ENCODE data around the gene RSPH1.
A peak's percentile ranks its signal among the peaks of the same experiment; 100 is the strongest.

The RSPH1 gene

DNA sequence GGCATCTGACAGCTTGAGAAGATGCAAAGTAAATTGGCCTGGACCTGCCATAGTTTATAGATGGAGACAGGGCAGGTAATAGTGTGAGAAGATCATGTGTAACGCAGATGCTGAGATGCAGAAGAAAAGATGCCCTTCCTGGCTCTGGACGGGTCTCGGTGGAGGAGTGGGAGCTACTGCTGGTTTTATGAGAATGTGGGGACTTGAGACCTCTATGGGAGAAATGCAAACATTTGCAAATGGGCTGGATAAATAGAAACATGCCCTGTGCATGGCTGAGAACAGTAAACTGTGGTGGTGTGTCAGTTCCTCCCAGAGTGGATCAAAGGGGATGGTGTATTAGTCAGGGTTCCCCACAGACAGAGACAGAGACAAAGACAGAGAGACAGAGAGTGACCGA lies 70.4 kb downstream of the RSPH1 start:
- Histone ChIP-seq H3K27ac (ENCODE audit: low read depth, low read length) (no peak overlapping the region), H3K9me2 (replicated peaks; ENCODE audit: control insufficient read depth, low read length) (no peaks in the 10 kb centered on the region)
- no peak for TF ChIP-seq EZH2phosphoT487 (IDR thresholded peaks at IDR 0.05; ENCODE audit: borderline replicate concordance, low read length)
- TF ChIP-seq, protein P1, sequence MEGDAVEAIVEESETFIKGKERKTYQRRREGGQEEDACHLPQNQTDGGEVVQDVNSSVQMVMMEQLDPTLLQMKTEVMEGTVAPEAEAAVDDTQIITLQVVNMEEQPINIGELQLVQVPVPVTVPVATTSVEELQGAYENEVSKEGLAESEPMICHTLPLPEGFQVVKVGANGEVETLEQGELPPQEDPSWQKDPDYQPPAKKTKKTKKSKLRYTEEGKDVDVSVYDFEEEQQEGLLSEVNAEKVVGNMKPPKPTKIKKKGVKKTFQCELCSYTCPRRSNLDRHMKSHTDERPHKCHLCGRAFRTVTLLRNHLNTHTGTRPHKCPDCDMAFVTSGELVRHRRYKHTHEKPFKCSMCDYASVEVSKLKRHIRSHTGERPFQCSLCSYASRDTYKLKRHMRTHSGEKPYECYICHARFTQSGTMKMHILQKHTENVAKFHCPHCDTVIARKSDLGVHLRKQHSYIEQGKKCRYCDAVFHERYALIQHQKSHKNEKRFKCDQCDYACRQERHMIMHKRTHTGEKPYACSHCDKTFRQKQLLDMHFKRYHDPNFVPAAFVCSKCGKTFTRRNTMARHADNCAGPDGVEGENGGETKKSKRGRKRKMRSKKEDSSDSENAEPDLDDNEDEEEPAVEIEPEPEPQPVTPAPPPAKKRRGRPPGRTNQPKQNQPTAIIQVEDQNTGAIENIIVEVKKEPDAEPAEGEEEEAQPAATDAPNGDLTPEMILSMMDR (IDR thresholded peaks at IDR 0.05; ENCODE audit: low read depth, low read length, poor library complexity, severe bottlenecking) = no peak

DNA sequence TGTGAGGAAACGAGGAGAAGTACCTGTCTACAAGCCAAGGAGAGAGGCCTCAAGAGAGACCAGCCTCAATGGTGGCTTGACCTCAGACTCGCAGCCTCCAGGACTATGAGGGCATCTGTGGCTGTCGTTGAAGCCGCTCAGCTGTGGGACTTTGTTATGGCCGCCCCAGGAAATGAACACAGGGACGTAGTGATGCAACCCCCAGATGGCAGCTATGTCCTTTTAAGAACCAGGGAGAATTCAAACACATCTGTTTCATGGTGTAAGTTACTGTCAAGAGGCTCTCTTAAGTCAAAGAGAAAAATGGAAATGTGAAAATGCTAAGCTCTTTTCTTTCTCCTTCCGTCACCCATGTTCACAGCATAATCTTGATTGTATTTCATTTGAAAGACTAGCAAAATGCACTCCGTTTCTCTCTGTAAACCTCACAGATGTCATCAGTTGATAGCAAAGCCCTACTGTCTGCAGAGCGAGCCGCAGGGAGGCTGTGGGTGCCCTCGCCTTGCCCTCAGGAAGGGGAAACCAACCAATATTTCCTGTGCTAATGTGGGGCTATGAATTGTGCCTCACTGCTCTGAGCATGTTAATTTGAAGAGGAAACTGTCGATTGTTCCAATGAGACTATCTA lies 71.0 kb downstream of the RSPH1 start:
- no peaks in the 10 kb centered on the region for H3K79me2 ChIP-seq (ENCODE audit: control insufficient read depth, low read length)
- no peaks in the 10 kb centered on the region for H3K9me2 ChIP-seq (replicated peaks; ENCODE audit: control insufficient read depth, low read length)
- H3K4me1 ChIP-seq (ENCODE audit: control insufficient read depth, low read length) = peaks cover 14% of the 10 kb centered on the region
- TF ChIP-seq, protein P1 (IDR thresholded peaks at IDR 0.05; ENCODE audit: low read depth, low read length, poor library complexity, severe bottlenecking) = no peak
- TF ChIP-seq EZH2phosphoT487 (IDR thresholded peaks at IDR 0.05; ENCODE audit: borderline replicate concordance, low read length) = no peak
- H3K4me2 ChIP-seq (ENCODE audit: low read length) = peak overlapping the region; percentile 13; the same call in 1 of the 2 replicates
- no peak overlapping the region for H3K4me3 ChIP-seq (ENCODE audit: low read length)
- H3K27ac ChIP-seq (ENCODE audit: low read depth, low read length) = no peak overlapping the region
- no peaks in the 10 kb centered on the region for H4K20me1 ChIP-seq (ENCODE audit: control insufficient read depth, insufficient read depth, low read depth, low read length)
- peaks cover 55% of the 10 kb centered on the region for H3K27me3 ChIP-seq (ENCODE audit: control insufficient read depth, low read length)
- no peaks in the 10 kb centered on the region for H3K9me3 ChIP-seq (ENCODE audit: control insufficient read depth, insufficient read depth, low read length)
- no peaks in the 10 kb centered on the region for H3K36me3 ChIP-seq (ENCODE audit: control insufficient read depth, low read length)
- H3F3A ChIP-seq (ENCODE audit: control insufficient read depth, insufficient read depth) = no peaks in the 10 kb centered on the region

More for the DNA sequence above, 70.4 kb downstream of the RSPH1 start:
- Histone ChIP-seq H3F3A (ENCODE audit: control insufficient read depth, insufficient read depth) (no peaks in the 10 kb centered on the region), H4K20me1 (ENCODE audit: control insufficient read depth, insufficient read depth, low read depth, low read length) (no peaks in the 10 kb centered on the region), H3K27me3 (ENCODE audit: control insufficient read depth, low read length) (peaks cover 53% of the 10 kb centered on the region), H3K36me3 (ENCODE audit: control insufficient read depth, low read length) (no peaks in the 10 kb centered on the region), H3K9me3 (ENCODE audit: control insufficient read depth, insufficient read depth, low read length) (no peaks in the 10 kb centered on the region), H3K4me1 (ENCODE audit: control insufficient read depth, low read length) (peaks cover 14% of the 10 kb centered on the region), H3K4me3 (ENCODE audit: low read length) (no peak overlapping the region), H3K4me2 (ENCODE audit: low read length) (peak overlapping the region; percentile 13; the same call in 1 of the 2 replicates), H3K79me2 (ENCODE audit: control insufficient read depth, low read length) (no peaks in the 10 kb centered on the region)

DNA sequence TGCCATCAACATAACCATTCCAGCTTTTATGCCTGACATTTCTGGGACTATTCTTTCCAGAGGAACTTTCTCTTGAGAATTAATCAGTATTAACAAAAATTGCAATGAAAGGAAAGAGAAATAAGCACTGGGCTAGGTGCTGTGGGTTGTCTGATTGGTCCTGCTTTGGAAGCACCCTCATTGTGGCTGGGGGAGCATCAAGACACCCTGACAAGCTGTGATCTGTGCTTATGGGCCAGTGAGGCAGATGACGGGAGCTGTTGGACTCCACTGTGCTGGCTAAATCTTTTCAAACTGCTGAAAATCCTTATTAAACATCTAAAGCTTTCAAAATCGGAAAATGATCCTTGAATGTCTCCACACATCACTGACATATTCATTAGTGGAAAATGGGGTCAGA lies 72.3 kb downstream of the RSPH1 start:
- Histone ChIP-seq H3K4me3 (ENCODE audit: low read length) (no peak overlapping the region), H3K27ac (ENCODE audit: low read depth, low read length) (no peak overlapping the region), H3F3A (ENCODE audit: control insufficient read depth, insufficient read depth) (no peaks in the 10 kb centered on the region), H3K27me3 (ENCODE audit: control insufficient read depth, low read length) (peaks cover 57% of the 10 kb centered on the region), H3K9me2 (replicated peaks; ENCODE audit: control insufficient read depth, low read length) (no peaks in the 10 kb centered on the region), H3K79me2 (ENCODE audit: control insufficient read depth, low read length) (no peaks in the 10 kb centered on the region), H4K20me1 (ENCODE audit: control insufficient read depth, insufficient read depth, low read depth, low read length) (no peaks in the 10 kb centered on the region), H3K9me3 (ENCODE audit: control insufficient read depth, insufficient read depth, low read length) (no peaks in the 10 kb centered on the region), H3K4me1 (ENCODE audit: control insufficient read depth, low read length) (peaks cover 14% of the 10 kb centered on the region), H3K4me2 (ENCODE audit: low read length) (no peak overlapping the region), H3K36me3 (ENCODE audit: control insufficient read depth, low read length) (no peaks in the 10 kb centered on the region)
- TF ChIP-seq, protein P1 (IDR thresholded peaks at IDR 0.05; ENCODE audit: low read depth, low read length, poor library complexity, severe bottlenecking) = no peak
- no peak for TF ChIP-seq EZH2phosphoT487 (IDR thresholded peaks at IDR 0.05; ENCODE audit: borderline replicate concordance, low read length)
